Neural cell (in vitro differentiated cells): ENCODE measurements around the gene CDK17. TPM values are rescaled to one million over a fixed set of nuclear protein-coding genes. Genes with fewer than 3 reads are reported as not detected.

Experiments
- H2AFZ ChIP-seq: fragments of 200-600, 300-800 bp; sonication (generic), shearing (Covaris generic); 2 replicates; pipeline ENCODE4 v1.6.0; 2014; ENCODE audit warnings: low read depth, mild to moderate bottlenecking, antibody characterized with exemption, low read length, moderate library complexity
- H3F3A ChIP-seq: fragments of 200-600 bp; shearing (Covaris generic); 2 replicates; pipeline ENCODE4 v1.6.1; 2016; ENCODE audit warnings: mild to moderate bottlenecking, moderate library complexity, mixed read lengths, antibody characterized with exemption, low read length; ENCODE audit not compliant: insufficient read depth, poor library complexity, severe bottlenecking
- H3K27ac ChIP-seq: fragments of 200-600, 300-800 bp; sonication (generic), shearing (Covaris generic); 2 replicates; pipeline ENCODE4 v1.5.1; 2014; ENCODE audit warnings: mild to moderate bottlenecking, low read length, moderate library complexity
- H3K27me3 ChIP-seq: fragments of 300-800, 200-600 bp; sonication (generic), shearing (Covaris generic); 2 replicates; pipeline ENCODE4 v1.6.0; 2014; ENCODE audit warnings: mild to moderate bottlenecking, low read depth, low read length, moderate library complexity; ENCODE audit not compliant: insufficient read depth
- H3K36me3 ChIP-seq: fragments of 300-800, 200-600 bp; sonication (generic), shearing (Covaris generic); 2 replicates; pipeline ENCODE4 v1.5.1; 2014; ENCODE audit warnings: mild to moderate bottlenecking, antibody characterized with exemption, low read length, moderate library complexity; ENCODE audit not compliant: insufficient read depth
- H3K4me2 ChIP-seq: fragments of 300-800, 200-600 bp; sonication (generic), shearing (Covaris generic); 2 replicates; pipeline ENCODE4 v1.6.0; 2014; ENCODE audit warnings: mild to moderate bottlenecking, low read length
- H3K4me3 ChIP-seq: fragments of 300-800, 200-600 bp; sonication (generic), shearing (Covaris generic); 2 replicates; pipeline ENCODE4 v1.5.1; 2014; ENCODE audit warnings: mild to moderate bottlenecking, low read length, moderate library complexity
- H3K79me2 ChIP-seq: fragments of 200-600 bp; shearing (Covaris generic); replicated peaks from 2 replicates; pipeline ENCODE4 v1.6.0; 2014; ENCODE audit warnings: mild to moderate bottlenecking, low read length, moderate library complexity; ENCODE audit not compliant: insufficient read depth
- H3K9ac ChIP-seq: fragments of 300-800, 200-600 bp; sonication (generic), shearing (Covaris generic); 2 replicates; pipeline ENCODE4 v1.6.1; 2016; ENCODE audit warnings: mild to moderate bottlenecking, low read length, mixed read lengths
- H3K9me2 ChIP-seq: fragments of 200-600 bp; shearing (Covaris generic); 2 replicates; pipeline ENCODE4 v1.6.1; 2016; ENCODE audit warnings: mild to moderate bottlenecking, low read length, mixed read lengths; ENCODE audit not compliant: insufficient read depth
- H3K9me3 ChIP-seq: fragments of 200-600, 300-800 bp; sonication (generic), shearing (Covaris generic); 2 replicates; pipeline ENCODE4 v1.6.1; 2016; ENCODE audit warnings: mild to moderate bottlenecking, mixed run types, low read length, moderate library complexity, mixed read lengths
- H4K20me1 ChIP-seq: fragments of 200-600 bp; shearing (Covaris generic); 2 replicates; pipeline ENCODE4 v1.6.1; 2016; ENCODE audit warnings: mild to moderate bottlenecking, mixed run types; ENCODE audit not compliant: insufficient read depth
- CTCF ChIP-seq: fragments of 450-650 bp; IDR thresholded peaks from 2 replicates; pipeline ENCODE4 v1.5.1; 2014; ENCODE audit warnings: antibody characterized with exemption, mild to moderate bottlenecking, moderate library complexity; ENCODE audit not compliant: poor library complexity, severe bottlenecking
- EP300 ChIP-seq: fragments of 450-650 bp; conservative IDR thresholded peaks from 2 replicates; pipeline ENCODE4 v1.6.1; 2014; ENCODE audit warnings: antibody characterized with exemption, mild to moderate bottlenecking, moderate library complexity; ENCODE audit not compliant: poor library complexity, severe bottlenecking
- EZH2 ChIP-seq: fragments of 200-600, 300-800 bp; shearing (Covaris generic), sonication (generic); IDR thresholded peaks from 2 replicates; pipeline ENCODE4 v1.6.1; 2014; ENCODE audit warnings: antibody characterized with exemption, low read length, borderline replicate concordance, mild to moderate bottlenecking; ENCODE audit not compliant: insufficient read depth, poor library complexity, severe bottlenecking
- MXI1 ChIP-seq: fragments of 450-650 bp; conservative IDR thresholded peaks from 2 replicates; pipeline ENCODE4 v1.6.1; 2014; ENCODE audit warnings: antibody characterized with exemption, mild to moderate bottlenecking; ENCODE audit not compliant: poor library complexity, severe bottlenecking
- POLR2AphosphoS5 ChIP-seq: IDR thresholded peaks from 2 replicates; pipeline ENCODE4 v1.6.1; 2012
- RAD21 ChIP-seq: fragments of 450-650 bp; conservative IDR thresholded peaks from 2 replicates; pipeline ENCODE4 v1.6.1; 2014; ENCODE audit warnings: antibody characterized with exemption, mild to moderate bottlenecking, moderate library complexity
- REST ChIP-seq: IDR thresholded peaks from 2 replicates; pipeline ENCODE4 v1.6.1; 2012; ENCODE audit warnings: borderline replicate concordance
- SMC3 ChIP-seq: fragments of 450-650 bp; conservative IDR thresholded peaks from 2 replicates; pipeline ENCODE4 v1.6.1; 2014; ENCODE audit warnings: antibody characterized with exemption, mild to moderate bottlenecking, moderate library complexity; ENCODE audit not compliant: poor library complexity
- TAF1 ChIP-seq: IDR thresholded peaks from 2 replicates; pipeline ENCODE4 v1.6.1; 2012; ENCODE audit warnings: low read depth
- polyA plus RNA-seq: library from polyadenylated mRNA; depleted of rRNA; stranded (reverse); fragments of >200 nt; gene quantifications from 2 replicates; pipeline ENCODE4 v1.2.3, GENCODE V29; 2014

Gene CDK17
- polyA plus RNA-seq, 1 donor from 2014 or later: 119 TPM

- Histone ChIP-seq H3K4me3 (no peak overlapping the region), H3K36me3 (no peaks in the 10 kb centered on the region), H3K27me3 (no peaks in the 10 kb centered on the region), H4K20me1 (no peaks in the 10 kb centered on the region), H3K27ac (no peak overlapping the region), H3K9me2 (no peaks in the 10 kb centered on the region), H2AFZ (no peak overlapping the region), H3F3A (no peaks in the 10 kb centered on the region), H3K79me2 (peaks cover 82% of the 10 kb centered on the region), H3K9ac (no peak overlapping the region), H3K9me3 (no peaks in the 10 kb centered on the region), H3K4me2 (no peak overlapping the region)
- TF ChIP-seq POLR2AphosphoS5: no peak
- TF ChIP-seq MXI1: no peak
- TF ChIP-seq TAF1: no peak
- no peak for TF ChIP-seq EP300
- no peak for TF ChIP-seq RAD21
- TF ChIP-seq SMC3: no peak
- no peak for TF ChIP-seq REST
- no peak for TF ChIP-seq CTCF
Observed at GRCh38 chr12:96387981-96388380, 12.3 kb downstream of the CDK17 start.

- Histone ChIP-seq H3K9ac (no peak overlapping the region), H4K20me1 (no peaks in the 10 kb centered on the region), H2AFZ (no peak overlapping the region), H3F3A (no peaks in the 10 kb centered on the region), H3K4me3 (no peak overlapping the region), H3K4me2 (no peak overlapping the region), H3K27me3 (no peaks in the 10 kb centered on the region), H3K27ac (no peak overlapping the region), H3K9me2 (no peaks in the 10 kb centered on the region), H3K79me2 (peaks cover 82% of the 10 kb centered on the region), H3K9me3 (no peaks in the 10 kb centered on the region), H3K36me3 (no peaks in the 10 kb centered on the region)
- no peak for TF ChIP-seq RAD21
- TF ChIP-seq TAF1: no peak
- no peak for TF ChIP-seq POLR2AphosphoS5
- TF ChIP-seq EP300: no peak
Observed at GRCh38 chr12:96386794-96387193, 13.4 kb downstream of the CDK17 start.

- Histone ChIP-seq H3K9me2 (no peaks in the 10 kb centered on the region), H3K9ac (no peak overlapping the region), H3K79me2 (peaks cover 86% of the 10 kb centered on the region), H3K27ac (no peak overlapping the region), H3F3A (no peaks in the 10 kb centered on the region), H3K9me3 (no peaks in the 10 kb centered on the region), H3K27me3 (no peaks in the 10 kb centered on the region), H2AFZ (no peak overlapping the region), H4K20me1 (no peaks in the 10 kb centered on the region), H3K36me3 (no peaks in the 10 kb centered on the region), H3K4me3 (no peak overlapping the region), H3K4me2 (no peak overlapping the region)
- TF ChIP-seq EZH2: no peak
- TF ChIP-seq TAF1: no peak
- no peak for TF ChIP-seq RAD21
- no peak for TF ChIP-seq POLR2AphosphoS5
- TF ChIP-seq MXI1: no peak
- TF ChIP-seq CTCF: no peak
- no peak for TF ChIP-seq SMC3
- no peak for TF ChIP-seq EP300
- TF ChIP-seq REST: no peak
Observed at GRCh38 chr12:96383991-96384390, 16.2 kb downstream of the CDK17 start.
